Lung (tissue), 12 donors: Measurements from ENCODE around the gene ROR1. TPM values are rescaled to one million over a fixed set of nuclear protein-coding genes. Genes with fewer than 3 reads are reported as not detected.

Source experiments
- ATAC-seq: fragments of 200-7000 bp; cut with Tn5 transposase; one replicate; pipeline ENCODE4 v1.9.1; 2020; ENCODE audit warnings: moderate number of reproducible peaks; ENCODE audit not compliant: insufficient read depth, low FRiP score
- DNase-seq, 3 donors: peaks; one replicate each; pipeline ENCODE4 v3.0.0-alpha.2; 2013 to 2017
- H3K27ac ChIP-seq, 2 donors: one replicate each; pipeline ENCODE4 v1.5.1; 2013; ENCODE audit warnings: mild to moderate bottlenecking in 2 of 2, moderate library complexity in 2 of 2, control low read depth in 1 of 2, inconsistent platforms in 1 of 2, low read depth in 1 of 2, low read length in 1 of 2
- H3K27me3 ChIP-seq, 3 donors: one replicate each; pipeline ENCODE4 v1.5.1; 2013; ENCODE audit warnings: low read length in 2 of 3; ENCODE audit not compliant: control insufficient read depth in 3 of 3, insufficient read depth in 3 of 3
- H3K36me3 ChIP-seq, 4 donors: one replicate each; pipeline ENCODE4 v1.5.1; 2013; ENCODE audit warnings: low read length in 4 of 4, mild to moderate bottlenecking in 1 of 4, moderate library complexity in 1 of 4; ENCODE audit not compliant: control insufficient read depth in 4 of 4, insufficient read depth in 4 of 4
- H3K4me1 ChIP-seq, 5 donors: one replicate each; pipeline ENCODE4 v1.5.1; 2013; ENCODE audit warnings: low read length in 5 of 5, mild to moderate bottlenecking in 2 of 5, moderate library complexity in 1 of 5; ENCODE audit not compliant: control insufficient read depth in 5 of 5, insufficient read depth in 5 of 5
- H3K4me3 ChIP-seq: one replicate; pipeline ENCODE4 v1.5.1; 2013; ENCODE audit warnings: mild to moderate bottlenecking, control low read depth, moderate library complexity
- H3K9ac ChIP-seq, 2 donors: one replicate each; pipeline ENCODE4 v1.5.1; 2013; ENCODE audit warnings: low read length in 2 of 2, control low read depth in 1 of 2; ENCODE audit not compliant: insufficient read depth in 1 of 2
- H3K9me3 ChIP-seq, 4 donors: one replicate each; pipeline ENCODE4 v1.5.1; 2013; ENCODE audit warnings: low read length in 3 of 4, mild to moderate bottlenecking in 1 of 4, moderate library complexity in 1 of 4; ENCODE audit not compliant: control insufficient read depth in 4 of 4, insufficient read depth in 3 of 4
- WGBS, 2 donors: extraction: QIAGEN DNeasy Blood & Tissue Kit; methylation state at CpG; one replicate each; pipeline ENCODE4 v1.1.7; 2013; 5-methylcytosine and 5-hydroxymethylcytosine counted together
- polyA plus RNA-seq, 2 donors: library from polyadenylated mRNA; stranded (reverse); fragments of 200-250 nt; gene quantifications; one replicate each; pipeline ENCODE4 v1.2.1, GENCODE V29; 2013
- total RNA-seq, 2 donors: library from RNA; depleted of rRNA in 1 of 2; stranded (reverse); fragments of >200 nt in 1 of 2; gene quantifications; one replicate each; pipeline ENCODE4 v1.2.1, GENCODE V29; 2014 to 2021
- TF ChIP-seq, protein P1 (sequence below): IDR thresholded peaks from 2 replicates; pipeline ENCODE4 v1.5.1; 2012; ENCODE audit warnings: mild to moderate bottlenecking; ENCODE audit errors: control extremely low read depth, extremely low read depth
- donor health status: control.
- donor health status: control.
- donor health status: Bipolar disorder and iron deficiency.
- donor health status: healthy.
- donor health status: DM: yes; HTN: yes; CAD: no.

Gene ROR1
- total and polyA plus RNA-seq, 4 donors, result 2.9 to 47.0 (median 14.0) TPM

- no peak overlapping the region for H3K27ac ChIP-seq
- no peaks in the 10 kb centered on the region for H3K36me3 ChIP-seq
- no peaks in the 10 kb centered on the region for H3K27me3 ChIP-seq
- no peak overlapping the region for H3K9ac ChIP-seq
- DNase-seq (no peak), ATAC-seq (no peak)
- no peak overlapping the region for H3K4me3 ChIP-seq
- peaks cover 0 to 40% (median 24%) of the 10 kb centered on the region in 5 donors for H3K4me1 ChIP-seq
- no peaks in the 10 kb centered on the region for H3K9me3 ChIP-seq
- 77% methylated on average over 3 of the region's 3 CpGs for WGBS, 2 donors
- TF ChIP-seq, protein P1, sequence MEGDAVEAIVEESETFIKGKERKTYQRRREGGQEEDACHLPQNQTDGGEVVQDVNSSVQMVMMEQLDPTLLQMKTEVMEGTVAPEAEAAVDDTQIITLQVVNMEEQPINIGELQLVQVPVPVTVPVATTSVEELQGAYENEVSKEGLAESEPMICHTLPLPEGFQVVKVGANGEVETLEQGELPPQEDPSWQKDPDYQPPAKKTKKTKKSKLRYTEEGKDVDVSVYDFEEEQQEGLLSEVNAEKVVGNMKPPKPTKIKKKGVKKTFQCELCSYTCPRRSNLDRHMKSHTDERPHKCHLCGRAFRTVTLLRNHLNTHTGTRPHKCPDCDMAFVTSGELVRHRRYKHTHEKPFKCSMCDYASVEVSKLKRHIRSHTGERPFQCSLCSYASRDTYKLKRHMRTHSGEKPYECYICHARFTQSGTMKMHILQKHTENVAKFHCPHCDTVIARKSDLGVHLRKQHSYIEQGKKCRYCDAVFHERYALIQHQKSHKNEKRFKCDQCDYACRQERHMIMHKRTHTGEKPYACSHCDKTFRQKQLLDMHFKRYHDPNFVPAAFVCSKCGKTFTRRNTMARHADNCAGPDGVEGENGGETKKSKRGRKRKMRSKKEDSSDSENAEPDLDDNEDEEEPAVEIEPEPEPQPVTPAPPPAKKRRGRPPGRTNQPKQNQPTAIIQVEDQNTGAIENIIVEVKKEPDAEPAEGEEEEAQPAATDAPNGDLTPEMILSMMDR, result no peak
Observed at GRCh38 chr1:63987628-63988024, 213.8 kb downstream of the ROR1 start.

DNA sequence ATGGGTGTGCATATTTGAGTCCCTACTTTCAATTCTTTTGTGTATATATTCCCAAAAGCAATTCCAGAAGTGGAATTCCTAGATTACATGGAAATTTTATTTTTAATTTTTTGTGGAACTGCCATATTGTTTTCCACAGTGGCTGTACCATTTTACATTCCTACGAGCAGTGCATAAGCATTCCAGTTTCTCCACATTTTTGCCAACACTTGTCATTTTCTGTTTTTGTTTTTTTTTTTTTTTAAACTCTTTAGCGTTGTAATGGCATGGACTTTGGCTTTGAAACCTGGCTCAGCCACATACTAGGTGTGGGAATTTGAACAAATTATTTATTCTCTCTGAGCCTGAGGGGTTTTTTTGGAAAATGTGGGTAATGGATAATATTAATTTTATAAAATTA is 215.1 kb downstream of the ROR1 start:
- ATAC-seq, result no peak
- Histone ChIP-seq H3K4me3 (no peak overlapping the region), H3K27me3 (no peaks in the 10 kb centered on the region), H3K36me3 (no peaks in the 10 kb centered on the region), H3K4me1 (peaks cover 0 to 28% (median 15%) of the 10 kb centered on the region in 5 donors), H3K9me3 (no peaks in the 10 kb centered on the region), H3K27ac (no peak overlapping the region), H3K9ac (no peak overlapping the region)
- 91 to 93% methylated on average over 2 of the region's 2 CpGs for WGBS, 2 donors
- TF ChIP-seq, protein P1, result no peak
- DNase-seq, result no peak

- TF ChIP-seq, protein P1, result no peak
- H3K9me3 ChIP-seq, result no peaks in the 10 kb centered on the region
- no peaks in the 10 kb centered on the region for H3K27me3 ChIP-seq
- ATAC-seq (no peak), DNase-seq (no peak)
- H3K4me3 ChIP-seq, result no peak overlapping the region
- no peaks in the 10 kb centered on the region for H3K36me3 ChIP-seq
- WGBS, 2 donors, result 49 to 57% methylated on average over 2 of the region's 2 CpGs
- no peak overlapping the region for H3K9ac ChIP-seq
- peaks cover 0 to 15% (median 8%) of the 10 kb centered on the region in 5 donors for H3K4me1 ChIP-seq
- no peak overlapping the region for H3K27ac ChIP-seq
Observed at GRCh38 chr1:63991685-63992084, 217.9 kb downstream of the ROR1 start.

GRCh38 chr1:64000021-64000420 is 226.2 kb downstream of the ROR1 start:
- DNase-seq, result no peak
- Histone ChIP-seq H3K9ac (no peak overlapping the region), H3K36me3 (no peaks in the 10 kb centered on the region), H3K9me3 (peaks cover 0 to 1% (median 0%) of the 10 kb centered on the region in 4 donors), H3K4me1 (peaks cover 0 to 5% (median 0%) of the 10 kb centered on the region in 5 donors), H3K4me3 (no peak overlapping the region), H3K27ac (no peak overlapping the region), H3K27me3 (no peaks in the 10 kb centered on the region)
- WGBS, 2 donors, result 84 to 87% methylated on average over 3 of the region's 3 CpGs
- TF ChIP-seq, protein P1, result no peak
- no peak for ATAC-seq
